Tibial artery (tissue), 4 donors: ENCODE data around the gene RBM38.

ENCODE experiments used
- DNase-seq, 2 donors: peaks; one replicate each; pipeline ENCODE4 v3.0.0-alpha.2; 2019
- H3K27ac ChIP-seq, 2 donors: fragments of 200-600 bp; sonication (generic) in 1 of 2; 1 replicate in 1 of 2; 2 replicates in 1 of 2; pipeline ENCODE4 v1.5.1; 2018 to 2019; ENCODE audit warnings: mild to moderate bottlenecking in 1 of 2
- H3K27me3 ChIP-seq, 2 donors: fragments of 200-600 bp; sonication (generic) in 1 of 2; one replicate each; pipeline versions ENCODE4 v1.5.1 to v1.6.0; 2016 to 2019
- H3K36me3 ChIP-seq, 3 donors: fragments of 200-600 bp; sonication (generic) in 2 of 3; one replicate each; pipeline ENCODE4 v1.5.1; 2016 to 2019; ENCODE audit warnings: mild to moderate bottlenecking in 2 of 3
- H3K4me1 ChIP-seq, 4 donors: fragments of 200-600 bp; sonication (generic) in 2 of 4; 1 replicate in 3 of 4; 2 replicates in 1 of 4; pipeline ENCODE4 v1.5.1; 2016 to 2019
- H3K4me3 ChIP-seq, 2 donors: fragments of 200-600 bp; sonication (generic) in 1 of 2; 1 replicate in 1 of 2; 2 replicates in 1 of 2; pipeline ENCODE4 v1.5.1; 2018 to 2019; ENCODE audit warnings: mild to moderate bottlenecking in 2 of 2
- H3K9me3 ChIP-seq, 3 donors: fragments of 200-600 bp; sonication (generic) in 1 of 3; one replicate each; pipeline ENCODE4 v1.5.1; 2016 to 2019
- intact Hi-C: fragments of 100-400 bp; cut with DNase I; formaldehyde crosslinking; loops from one replicate; pipeline ENCODE4 v1.15.0; 2023; ENCODE audit warnings: low total_unique reads
- TF ChIP-seq, protein P1 (sequence below), 2 experiments: fragments of 200-600 bp in 1 of 2; fragments of 450-650 bp in 1 of 2; IDR thresholded peaks; one replicate each; pipeline ENCODE4 v1.5.1; 2017 to 2019; ENCODE audit warnings: antibody characterized with exemption in 2 of 2, mild to moderate bottlenecking in 1 of 2, moderate library complexity in 1 of 2

Gene RBM38

DNA sequence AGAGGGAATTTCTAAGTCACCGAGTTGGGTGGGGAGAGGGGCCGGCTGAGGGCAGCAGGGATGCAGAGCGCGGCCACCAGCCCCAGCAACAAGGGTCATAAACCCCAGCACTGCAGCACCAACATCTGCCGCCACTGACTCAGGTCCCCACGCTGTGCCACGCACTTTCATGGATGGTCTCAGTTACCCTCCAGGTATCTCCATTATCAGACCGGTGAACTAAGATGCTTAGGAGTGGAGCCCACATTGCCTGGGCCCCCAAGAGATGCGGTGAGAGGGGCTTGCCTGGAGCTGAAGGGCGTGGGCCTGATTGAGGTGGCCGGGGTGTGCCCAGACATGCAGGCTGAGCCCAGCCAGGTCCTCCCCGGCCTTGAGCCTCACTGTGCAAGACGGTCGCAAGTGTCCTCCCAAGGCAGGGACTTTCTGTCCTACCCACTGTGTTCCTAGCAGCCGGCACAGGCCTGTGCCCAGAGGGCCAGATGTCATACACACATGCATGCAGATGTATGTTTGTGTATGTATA lies 19.3 kb downstream of the RBM38 start:
- TF ChIP-seq, protein P1, sequence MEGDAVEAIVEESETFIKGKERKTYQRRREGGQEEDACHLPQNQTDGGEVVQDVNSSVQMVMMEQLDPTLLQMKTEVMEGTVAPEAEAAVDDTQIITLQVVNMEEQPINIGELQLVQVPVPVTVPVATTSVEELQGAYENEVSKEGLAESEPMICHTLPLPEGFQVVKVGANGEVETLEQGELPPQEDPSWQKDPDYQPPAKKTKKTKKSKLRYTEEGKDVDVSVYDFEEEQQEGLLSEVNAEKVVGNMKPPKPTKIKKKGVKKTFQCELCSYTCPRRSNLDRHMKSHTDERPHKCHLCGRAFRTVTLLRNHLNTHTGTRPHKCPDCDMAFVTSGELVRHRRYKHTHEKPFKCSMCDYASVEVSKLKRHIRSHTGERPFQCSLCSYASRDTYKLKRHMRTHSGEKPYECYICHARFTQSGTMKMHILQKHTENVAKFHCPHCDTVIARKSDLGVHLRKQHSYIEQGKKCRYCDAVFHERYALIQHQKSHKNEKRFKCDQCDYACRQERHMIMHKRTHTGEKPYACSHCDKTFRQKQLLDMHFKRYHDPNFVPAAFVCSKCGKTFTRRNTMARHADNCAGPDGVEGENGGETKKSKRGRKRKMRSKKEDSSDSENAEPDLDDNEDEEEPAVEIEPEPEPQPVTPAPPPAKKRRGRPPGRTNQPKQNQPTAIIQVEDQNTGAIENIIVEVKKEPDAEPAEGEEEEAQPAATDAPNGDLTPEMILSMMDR (IDR thresholded peaks at IDR 0.05): no peak
- H3K4me1 ChIP-seq: peaks cover 0 to 28% (median 14%) of the 10 kb centered on the region in 4 donors
- H3K36me3 ChIP-seq: peaks cover 14 to 44% (median 36%) of the 10 kb centered on the region in 3 donors
- no peak for DNase-seq
- H3K4me3 ChIP-seq: no peak overlapping the region
- no peaks in the 10 kb centered on the region for H3K27me3 ChIP-seq
- no peak overlapping the region for H3K27ac ChIP-seq
- H3K9me3 ChIP-seq: no peaks in the 10 kb centered on the region
- intact Hi-C loops: no loop called here

DNA sequence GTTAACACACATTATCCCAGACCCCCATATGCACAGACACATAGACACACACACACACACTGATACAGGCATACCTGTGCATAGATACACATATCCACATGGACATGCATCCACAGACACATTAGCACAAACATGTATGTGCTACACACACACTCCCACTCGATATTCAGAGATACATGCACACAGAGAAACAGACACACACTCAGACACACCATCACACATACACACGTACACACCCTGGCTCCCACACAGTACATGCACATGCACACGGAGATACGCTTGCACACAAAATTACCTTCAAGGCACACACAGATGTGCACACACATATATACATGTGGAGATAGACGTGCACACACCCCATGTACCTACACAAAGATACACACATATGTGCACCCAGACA lies 19.7 kb downstream of the RBM38 start:
- no peak overlapping the region for H3K27ac ChIP-seq
- no peak for DNase-seq
- intact Hi-C loops: no loop called here
- peaks cover 14 to 40% (median 33%) of the 10 kb centered on the region in 3 donors for H3K36me3 ChIP-seq
- H3K4me3 ChIP-seq: no peak overlapping the region
- TF ChIP-seq, protein P1 (IDR thresholded peaks at IDR 0.05): no peak
- no peaks in the 10 kb centered on the region for H3K9me3 ChIP-seq
- no peaks in the 10 kb centered on the region for H3K27me3 ChIP-seq
- peaks cover 0 to 28% (median 14%) of the 10 kb centered on the region in 4 donors for H3K4me1 ChIP-seq

DNA sequence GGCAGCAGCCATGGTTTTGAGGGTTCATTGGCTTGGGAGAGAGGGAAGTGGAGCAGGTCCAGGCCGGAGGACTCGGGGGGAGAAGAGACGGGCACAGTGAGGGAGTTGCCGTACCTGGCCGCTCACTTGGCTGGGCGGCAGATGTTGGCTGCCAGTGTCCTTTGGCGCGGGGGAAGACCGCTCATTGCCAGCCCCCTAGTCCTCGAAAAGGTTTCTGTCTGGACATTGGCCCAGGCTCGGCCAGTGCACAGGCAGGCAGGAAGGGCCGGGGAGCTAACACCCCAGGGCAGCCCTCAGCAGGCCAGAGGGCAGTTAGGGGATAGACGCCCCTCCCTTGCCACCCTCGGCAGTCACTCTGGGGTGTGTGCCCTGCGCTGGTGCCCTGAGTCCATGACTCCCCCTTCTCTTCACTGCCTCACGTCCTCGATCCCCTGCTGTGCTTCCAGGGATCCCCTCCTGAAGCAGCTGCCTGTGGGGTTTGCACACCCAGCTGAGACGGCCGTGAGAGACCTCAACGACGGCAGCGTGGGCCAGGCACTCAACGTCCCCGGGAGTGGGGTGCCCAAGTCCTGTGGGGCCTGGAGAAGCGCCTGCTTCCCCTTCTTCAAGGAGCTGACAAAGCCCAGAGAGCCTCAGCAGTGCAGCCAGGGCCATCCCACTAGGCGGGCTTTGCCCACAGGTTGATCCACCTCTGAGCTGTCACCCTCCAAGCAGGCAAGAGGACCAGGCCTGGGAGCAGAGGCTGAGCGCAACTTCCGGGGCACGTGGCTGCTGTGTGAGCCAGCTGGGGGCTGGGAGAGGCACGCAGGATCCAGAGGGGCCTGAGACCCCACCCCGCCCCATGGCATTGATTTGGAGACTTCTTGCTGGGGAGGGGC lies 20.4 kb downstream of the RBM38 start:
- Histone ChIP-seq H3K27me3 (no peaks in the 10 kb centered on the region), H3K4me3 (no peak overlapping the region), H3K27ac (no peak overlapping the region), H3K36me3 (peaks cover 14 to 32% (median 26%) of the 10 kb centered on the region in 3 donors), H3K4me1 (peaks cover 0 to 28% (median 14%) of the 10 kb centered on the region in 4 donors), H3K9me3 (no peaks in the 10 kb centered on the region)
- DNase-seq: no peak
- TF ChIP-seq, protein P1 (IDR thresholded peaks at IDR 0.05): no peak
- intact Hi-C loops: no loop called here

DNA sequence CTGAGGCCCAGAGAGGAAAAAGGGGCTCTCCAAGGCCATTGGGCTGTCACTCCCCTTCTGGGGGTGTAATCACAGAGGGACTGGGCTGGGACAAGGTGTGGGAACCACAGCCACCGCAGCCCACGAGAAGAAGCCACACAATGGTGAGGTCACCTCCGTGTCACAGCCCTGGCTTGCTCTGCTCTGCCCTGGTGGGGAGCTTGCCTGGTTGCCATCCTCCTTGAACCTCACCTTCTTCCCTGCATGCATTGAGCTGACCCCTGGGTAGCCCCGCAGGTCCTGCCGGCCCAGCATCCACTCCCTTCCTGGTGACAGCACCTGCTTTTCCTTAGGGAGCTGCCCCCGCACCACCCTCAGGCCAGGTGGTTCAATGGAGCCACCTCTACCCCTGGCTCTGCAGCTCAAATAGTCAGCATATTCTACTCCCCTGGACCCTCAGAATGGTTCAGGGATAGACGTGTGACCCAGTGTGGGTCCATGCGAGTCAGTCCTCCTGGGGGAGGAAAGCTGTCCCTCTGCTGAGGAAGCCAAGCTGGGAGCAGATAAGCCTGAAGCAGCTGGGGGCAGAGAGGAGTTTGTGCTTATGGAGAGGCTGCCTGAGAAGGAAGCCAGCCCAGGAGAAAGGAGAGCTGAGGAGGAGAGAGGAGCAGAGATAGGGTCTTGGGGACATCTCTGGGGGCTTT lies 21.3 kb downstream of the RBM38 start:
- no peaks in the 10 kb centered on the region for H3K9me3 ChIP-seq
- peaks cover 0 to 28% (median 14%) of the 10 kb centered on the region in 4 donors for H3K4me1 ChIP-seq
- TF ChIP-seq, protein P1 (IDR thresholded peaks at IDR 0.05): no peak
- intact Hi-C loops: no loop called here
- H3K36me3 ChIP-seq: peaks cover 12 to 24% (median 21%) of the 10 kb centered on the region in 3 donors
- no peak for DNase-seq
- no peak overlapping the region for H3K4me3 ChIP-seq
- H3K27me3 ChIP-seq: no peaks in the 10 kb centered on the region
- no peak overlapping the region for H3K27ac ChIP-seq

DNA sequence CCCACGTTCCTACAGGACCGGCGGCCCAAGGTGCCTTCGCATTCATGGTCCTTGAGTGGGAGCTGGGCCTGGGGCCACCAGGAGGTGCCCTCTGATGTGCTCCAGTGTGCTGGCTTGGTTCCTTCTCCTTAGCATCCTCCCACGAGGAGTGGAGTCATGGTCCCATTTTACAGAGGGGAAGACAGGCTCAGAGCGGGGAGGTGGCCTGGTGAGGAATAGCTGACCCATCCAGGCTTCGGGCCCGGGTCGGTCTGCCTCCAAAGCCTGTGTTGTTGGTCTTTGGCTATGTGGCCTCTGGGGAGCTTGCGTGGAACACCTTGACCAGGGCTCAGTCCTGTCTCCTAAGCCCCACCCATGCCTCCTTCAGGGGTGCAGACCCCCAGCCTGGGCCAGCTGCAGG lies 22.8 kb downstream of the RBM38 start:
- Histone ChIP-seq H3K9me3 (no peaks in the 10 kb centered on the region), H3K36me3 (peaks cover 0 to 9% (median 6%) of the 10 kb centered on the region in 3 donors), H3K27me3 (no peaks in the 10 kb centered on the region), H3K27ac (no peak overlapping the region), H3K4me1 (peaks cover 0 to 18% (median 7%) of the 10 kb centered on the region in 4 donors), H3K4me3 (no peak overlapping the region)
- DNase-seq: no peak
- intact Hi-C loops: no loop called here
- TF ChIP-seq, protein P1 (IDR thresholded peaks at IDR 0.05): no peak
